Endodermal cell (in vitro differentiated cells): Measurements from ENCODE around the gene CDH23. TPM values are rescaled to one million over a fixed set of nuclear protein-coding genes. Genes with fewer than 3 reads are reported as not detected.

ENCODE experiments used
- DNase-seq: peaks from one replicate; pipeline ENCODE4 v3.0.0-alpha.2; 2017
- H3K27ac ChIP-seq: 2 replicates; pipeline ENCODE4 v1.5.1; 2013; ENCODE audit warnings: mild to moderate bottlenecking, low read depth, low read length, moderate library complexity
- H3K27me3 ChIP-seq: 2 replicates; pipeline ENCODE4 v1.6.1; 2013; ENCODE audit warnings: mild to moderate bottlenecking, low read length, moderate library complexity; ENCODE audit not compliant: insufficient read depth, control insufficient read depth, poor library complexity, severe bottlenecking
- H3K36me3 ChIP-seq: 2 replicates; pipeline ENCODE4 v1.7.0; 2013; ENCODE audit warnings: mild to moderate bottlenecking, low read length, moderate library complexity; ENCODE audit not compliant: control insufficient read depth, insufficient read depth
- H3K4me1 ChIP-seq: one replicate; pipeline ENCODE4 v1.7.0; 2013; ENCODE audit warnings: low read length; ENCODE audit not compliant: control insufficient read depth, insufficient read depth
- H3K4me3 ChIP-seq: 2 replicates; pipeline ENCODE4 v1.5.1; 2013; ENCODE audit warnings: mild to moderate bottlenecking, low read length, moderate library complexity
- H3K9ac ChIP-seq: 2 replicates; pipeline ENCODE4 v1.6.1; 2013; ENCODE audit warnings: mild to moderate bottlenecking, low read length, moderate library complexity; ENCODE audit not compliant: poor library complexity, severe bottlenecking; ENCODE audit errors: extremely low read depth
- H3K9me3 ChIP-seq: 2 replicates; pipeline ENCODE4 v1.6.1; 2013; ENCODE audit warnings: mild to moderate bottlenecking, low read length, moderate library complexity; ENCODE audit not compliant: control insufficient read depth
- H3K27ac Mint-ChIP-seq: 2 replicates; pipeline ENCODE4 v1.8.0; 2020; ENCODE audit warnings: mixed read lengths
- H3K27me3 Mint-ChIP-seq: 2 replicates; pipeline ENCODE4 v1.8.0; 2021; ENCODE audit warnings: mild to moderate bottlenecking, mixed read lengths; ENCODE audit not compliant: insufficient read depth
- H3K36me3 Mint-ChIP-seq: 2 replicates; pipeline ENCODE4 v1.8.0; 2020; ENCODE audit warnings: low read depth, mixed read lengths
- H3K4me1 Mint-ChIP-seq: 2 replicates; pipeline ENCODE4 v1.8.0; 2020; ENCODE audit warnings: mixed read lengths
- H3K4me3 Mint-ChIP-seq: 2 replicates; pipeline ENCODE4 v1.8.0; 2020; ENCODE audit warnings: mild to moderate bottlenecking, moderate library complexity, mixed read lengths
- H3K9me3 Mint-ChIP-seq: 2 replicates; pipeline ENCODE4 v1.8.0; 2020; ENCODE audit warnings: mild to moderate bottlenecking, mixed read lengths
- WGBS, 2 experiments: methylation state at CpG; one replicate each; pipeline versions ENCODE4 v1.1.5 to v1.1.7; 2013; ENCODE audit warnings: missing lambda C conversion rate in 2 of 2, mixed read lengths in 1 of 2; ENCODE audit not compliant: insufficient coverage in 1 of 2, insufficient read length in 1 of 2; 5-methylcytosine and 5-hydroxymethylcytosine counted together
- total RNA-seq, 2 donors: library from RNA; stranded (reverse); fragmentation: NEBNext Ultra II Directional in 1 of 2; extraction: Animal tissue kit (Norgen Biotek cat#: 25700) in 1 of 2; gene quantifications; 2 replicates in 1 of 2; 3 replicates in 1 of 2; pipeline ENCODE4 v1.2.1, GENCODE V29; 2021
- TF ChIP-seq, protein P1 (sequence below): fragments of 200-600 bp; sonication (generic); conservative IDR thresholded peaks from 2 replicates; pipeline ENCODE4 v1.5.0; 2021; ENCODE audit warnings: antibody characterized with exemption, mild to moderate bottlenecking

The CDH23 gene
- total RNA-seq, 2 donors from 2014 or later, result 2.1 to 4.2 TPM

DNA sequence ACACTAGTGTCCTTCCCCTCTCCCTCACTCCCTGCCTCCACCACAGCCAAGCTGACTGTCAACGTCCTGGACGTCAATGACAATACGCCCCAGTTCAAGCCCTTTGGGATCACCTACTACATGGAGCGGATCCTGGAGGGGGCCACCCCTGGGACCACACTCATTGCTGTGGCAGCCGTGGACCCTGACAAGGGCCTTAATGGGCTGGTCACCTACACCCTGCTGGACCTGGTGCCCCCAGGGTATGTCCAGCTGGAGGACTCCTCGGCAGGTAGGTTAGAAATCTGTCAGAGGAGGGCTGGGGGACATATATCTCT lies 401.5 kb downstream of the CDH23 start:
- Histone ChIP-seq H3K36me3 (no peaks in the 10 kb centered on the region), H3K4me1 (no peaks in the 10 kb centered on the region), H3K4me3 (no peak overlapping the region), H3K27ac (no peak overlapping the region), H3K27me3 (no peaks in the 10 kb centered on the region), H3K9me3 (no peaks in the 10 kb centered on the region), H3K9ac (no peak overlapping the region)
- no peak overlapping the region for H3K27ac Mint-ChIP-seq
- no peaks in the 10 kb centered on the region for H3K4me1 Mint-ChIP-seq
- WGBS, 2 experiments, result 84 to 92% methylated on average over 4 to 6 of the region's 6 CpGs
- DNase-seq, result no peak
- H3K36me3 Mint-ChIP-seq, result no peaks in the 10 kb centered on the region
- no peaks in the 10 kb centered on the region for H3K9me3 Mint-ChIP-seq
- no peak overlapping the region for H3K4me3 Mint-ChIP-seq
- TF ChIP-seq, protein P1, sequence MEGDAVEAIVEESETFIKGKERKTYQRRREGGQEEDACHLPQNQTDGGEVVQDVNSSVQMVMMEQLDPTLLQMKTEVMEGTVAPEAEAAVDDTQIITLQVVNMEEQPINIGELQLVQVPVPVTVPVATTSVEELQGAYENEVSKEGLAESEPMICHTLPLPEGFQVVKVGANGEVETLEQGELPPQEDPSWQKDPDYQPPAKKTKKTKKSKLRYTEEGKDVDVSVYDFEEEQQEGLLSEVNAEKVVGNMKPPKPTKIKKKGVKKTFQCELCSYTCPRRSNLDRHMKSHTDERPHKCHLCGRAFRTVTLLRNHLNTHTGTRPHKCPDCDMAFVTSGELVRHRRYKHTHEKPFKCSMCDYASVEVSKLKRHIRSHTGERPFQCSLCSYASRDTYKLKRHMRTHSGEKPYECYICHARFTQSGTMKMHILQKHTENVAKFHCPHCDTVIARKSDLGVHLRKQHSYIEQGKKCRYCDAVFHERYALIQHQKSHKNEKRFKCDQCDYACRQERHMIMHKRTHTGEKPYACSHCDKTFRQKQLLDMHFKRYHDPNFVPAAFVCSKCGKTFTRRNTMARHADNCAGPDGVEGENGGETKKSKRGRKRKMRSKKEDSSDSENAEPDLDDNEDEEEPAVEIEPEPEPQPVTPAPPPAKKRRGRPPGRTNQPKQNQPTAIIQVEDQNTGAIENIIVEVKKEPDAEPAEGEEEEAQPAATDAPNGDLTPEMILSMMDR, result no peak
- peaks cover 5% of the 10 kb centered on the region for H3K27me3 Mint-ChIP-seq

- WGBS, 2 experiments, result 71 to 84% methylated on average over 9 to 10 of the region's 10 CpGs
- no peak overlapping the region for H3K4me3 Mint-ChIP-seq
- no peaks in the 10 kb centered on the region for H3K4me1 ChIP-seq
- no peak overlapping the region for H3K4me3 ChIP-seq
- H3K9me3 Mint-ChIP-seq, result no peaks in the 10 kb centered on the region
- no peak overlapping the region for H3K9ac ChIP-seq
- DNase-seq, result no peak
- no peaks in the 10 kb centered on the region for H3K36me3 ChIP-seq
- H3K36me3 Mint-ChIP-seq, result no peaks in the 10 kb centered on the region
- TF ChIP-seq, protein P1, result no peak
- H3K9me3 ChIP-seq, result no peaks in the 10 kb centered on the region
- H3K4me1 Mint-ChIP-seq, result no peaks in the 10 kb centered on the region
- no peaks in the 10 kb centered on the region for H3K27me3 ChIP-seq
- H3K27me3 Mint-ChIP-seq, result peaks cover 6% of the 10 kb centered on the region
- no peak overlapping the region for H3K27ac ChIP-seq
- H3K27ac Mint-ChIP-seq, result no peak overlapping the region
Measured at GRCh38 chr10:71799112-71799511, 402.4 kb downstream of the CDH23 start.

GRCh38 chr10:71799608-71800453 lies 403.1 kb downstream of the CDH23 start:
- WGBS, 2 experiments, result 79 to 86% methylated on average over 2 to 3 of the region's 3 CpGs
- Histone ChIP-seq H3K9ac (no peak overlapping the region), H3K9me3 (no peaks in the 10 kb centered on the region), H3K27ac (no peak overlapping the region), H3K27me3 (no peaks in the 10 kb centered on the region), H3K4me1 (no peaks in the 10 kb centered on the region), H3K36me3 (no peaks in the 10 kb centered on the region), H3K4me3 (no peak overlapping the region)
- TF ChIP-seq, protein P1, result no peak
- Mint-ChIP-seq H3K4me3 (no peak overlapping the region), H3K27ac (no peak overlapping the region), H3K4me1 (no peaks in the 10 kb centered on the region), H3K27me3 (peaks cover 13% of the 10 kb centered on the region), H3K9me3 (no peaks in the 10 kb centered on the region), H3K36me3 (no peaks in the 10 kb centered on the region)
- DNase-seq, result no peak
